Fibroblast of mammary gland (primary cell): ENCODE results near the gene CPSF6.
A peak's percentile ranks its signal among the peaks of the same experiment; 100 is the strongest.

ENCODE experiments used
- DNase-seq: peaks from one replicate; pipeline ENCODE4 v3.0.0-alpha.2; 2010; ENCODE audit warnings: low read depth
- H3K4me3 ChIP-seq: 2 replicates; pipeline ENCODE4 v1.5.1; 2011; ENCODE audit warnings: low read depth, mild to moderate bottlenecking, low read length, moderate library complexity; ENCODE audit not compliant: control insufficient read depth
- CTCF ChIP-seq: conservative IDR thresholded peaks from 2 replicates; pipeline ENCODE4 v1.5.1; 2011; ENCODE audit warnings: low read depth, low read length, inconsistent platforms; ENCODE audit not compliant: control insufficient read depth, insufficient read depth

The CPSF6 gene

DNA sequence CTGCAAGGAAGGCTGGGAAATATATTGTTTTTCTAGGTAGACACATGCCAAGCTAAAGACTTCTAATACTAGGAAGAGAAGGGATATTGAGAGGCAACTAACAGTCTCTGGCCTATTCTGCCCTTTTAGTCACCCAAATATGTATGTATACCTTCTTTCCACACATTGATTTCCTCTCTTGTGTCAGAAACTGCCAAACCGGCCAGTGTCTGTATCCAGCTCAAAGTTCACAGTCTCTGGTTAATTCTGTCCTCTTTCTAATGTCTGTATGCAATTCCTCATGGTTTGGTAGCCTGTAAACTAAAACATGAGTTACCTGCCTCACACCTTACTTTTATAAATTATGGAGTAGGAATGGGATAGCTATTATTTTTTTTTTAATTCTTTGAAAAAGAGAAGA is 25.2 kb upstream of the CPSF6 start:
- no peak for TF ChIP-seq CTCF
- H3K4me3 ChIP-seq = no peak overlapping the region
- no peak for DNase-seq

DNA sequence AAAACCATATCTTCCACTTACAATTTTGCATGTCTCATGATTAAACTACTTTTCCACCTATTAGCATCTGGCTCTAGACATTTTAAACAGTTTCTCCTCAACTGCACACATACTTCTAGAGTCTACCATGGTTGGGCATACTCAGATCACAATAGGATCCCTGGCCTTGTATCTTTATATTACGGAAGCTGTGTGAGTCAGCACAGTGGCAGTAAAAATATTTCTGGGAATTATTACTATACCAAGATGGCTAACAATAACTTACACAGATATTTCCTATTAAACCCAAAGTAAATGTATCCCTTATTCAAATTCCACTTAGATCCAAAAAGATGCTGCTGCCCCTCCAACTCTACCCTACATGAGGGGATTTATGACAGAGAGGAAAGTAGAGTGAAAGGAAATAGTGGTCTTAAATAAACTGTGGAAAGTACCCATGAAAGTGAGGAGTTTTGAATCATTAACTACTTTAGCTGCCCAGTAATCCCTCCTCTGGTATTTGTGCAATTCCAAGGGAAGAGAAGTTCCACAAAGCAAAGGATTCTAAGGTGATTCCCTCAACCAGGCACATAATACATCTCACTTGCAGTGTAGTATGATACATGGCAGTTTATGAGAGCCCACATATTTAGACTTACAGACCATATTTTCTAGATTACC is 14.0 kb upstream of the CPSF6 start:
- TF ChIP-seq CTCF = no peak
- no peak for DNase-seq

GRCh38 chr12:69231479-69231878 is 7.9 kb upstream of the CPSF6 start:
- no peak for DNase-seq
- no peak overlapping the region for H3K4me3 ChIP-seq
- TF ChIP-seq CTCF = no peak

More for the DNA sequence above, 14.0 kb upstream of the CPSF6 start:
- no peak overlapping the region for H3K4me3 ChIP-seq

DNA sequence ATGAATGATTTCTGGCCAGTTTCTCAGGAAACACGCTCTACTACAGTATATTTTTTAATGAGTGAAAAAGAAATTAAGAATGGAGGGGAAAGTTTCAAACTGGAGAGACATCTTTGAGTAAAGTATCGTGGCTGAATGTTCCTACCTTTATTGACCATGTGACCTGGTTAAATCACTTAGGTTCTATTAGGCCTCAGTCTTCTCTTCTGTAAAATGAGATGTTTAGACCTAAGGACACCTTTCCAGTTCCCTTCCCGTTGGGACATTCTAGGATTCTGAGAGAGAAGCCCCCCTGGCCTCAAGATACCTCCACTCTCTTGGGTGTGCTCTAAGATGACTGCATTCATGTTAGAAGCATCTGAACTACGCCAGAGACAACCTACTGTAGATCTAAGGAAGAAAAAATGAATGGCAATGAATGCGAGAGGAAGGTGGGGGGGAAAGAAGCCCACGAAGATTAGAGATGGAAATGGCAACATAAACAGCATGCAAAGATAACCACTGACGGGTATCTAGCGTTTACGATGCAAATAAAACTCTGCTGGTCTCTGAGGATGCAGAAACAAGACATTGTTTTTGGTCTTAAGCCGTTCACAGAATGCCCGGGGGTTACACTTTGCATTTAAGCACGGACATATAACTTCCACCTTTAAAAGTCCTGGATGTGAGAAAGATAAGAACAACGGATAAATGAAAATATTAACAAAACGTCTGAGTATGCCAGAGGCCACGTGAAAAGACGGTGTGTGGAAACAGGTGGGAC is 599 bp upstream of the CPSF6 start:
- H3K4me3 ChIP-seq = peak overlapping the region; percentile 56
- TF ChIP-seq CTCF = no peak
- no peak for DNase-seq

DNA sequence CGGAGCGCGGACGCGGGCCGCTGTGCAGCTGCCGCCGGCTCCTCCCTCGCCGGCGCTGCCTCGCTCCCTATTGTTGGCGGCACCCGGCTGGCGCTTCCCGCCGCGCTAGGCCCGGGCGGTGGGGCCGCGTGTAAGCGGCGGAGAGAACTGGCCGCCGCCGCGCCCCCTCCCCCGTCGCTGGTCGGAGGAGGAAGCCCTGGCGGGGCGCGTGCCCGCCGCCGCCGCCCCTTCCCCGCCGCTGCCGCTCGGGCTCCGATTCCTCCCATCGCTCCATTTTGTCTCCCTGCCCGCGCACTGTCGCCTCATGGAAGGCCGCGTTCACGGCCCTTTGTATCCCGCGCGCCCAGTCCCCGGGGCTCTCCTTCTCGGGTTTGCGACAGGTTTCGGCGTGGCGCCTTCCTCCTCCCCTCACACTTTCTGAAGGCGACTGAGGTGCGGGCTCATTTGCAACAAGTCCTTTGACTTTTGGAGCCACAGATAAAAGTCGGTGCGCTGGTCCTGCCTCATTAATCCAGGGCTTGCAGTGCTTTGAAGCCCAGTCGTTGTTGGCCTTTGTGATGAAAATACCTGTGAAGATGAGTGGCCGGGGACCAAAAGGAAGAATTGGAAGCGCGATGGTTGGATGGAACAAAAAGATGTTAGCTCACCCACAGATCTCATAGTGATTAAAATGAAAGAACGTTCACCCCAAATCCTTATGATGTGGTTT is 707 bp downstream of the CPSF6 start:
- no peak for TF ChIP-seq CTCF
- DNase-seq = no peak

GRCh38 chr12:69240631-69240995 is 1.2 kb downstream of the CPSF6 start:
- peak overlapping the region; percentile 89 for H3K4me3 ChIP-seq
- peak; percentile 20 for DNase-seq
- TF ChIP-seq CTCF = no peak

More for the DNA sequence above, 707 bp downstream of the CPSF6 start:
- peak overlapping the region; percentile 89 for H3K4me3 ChIP-seq
